H9 (cell line): Measurements from ENCODE around the gene AHDC1. TPM values are rescaled to one million over a fixed set of nuclear protein-coding genes. Genes with fewer than 3 reads are reported as not detected.

Experiments used
- DNase-seq: peaks from one replicate; pipeline ENCODE4 v3.0.0-alpha.2; 2017
- H2AFZ ChIP-seq: one replicate; pipeline ENCODE4 v1.6.1; 2013; ENCODE audit warnings: mild to moderate bottlenecking, low read length, control low read depth, moderate library complexity
- H2AK5ac ChIP-seq: 2 replicates; pipeline ENCODE4 v1.6.1; 2013; ENCODE audit warnings: low read length, control low read depth, mixed read lengths; ENCODE audit not compliant: insufficient read length
- H2BK120ac ChIP-seq: one replicate; pipeline ENCODE4 v1.6.1; 2013; ENCODE audit warnings: low read depth, mild to moderate bottlenecking, low read length, control low read depth, inconsistent platforms; ENCODE audit not compliant: poor library complexity, severe bottlenecking
- H2BK12ac ChIP-seq: 2 replicates; pipeline ENCODE4 v1.6.1; 2013; ENCODE audit warnings: low read length, control low read depth, mixed read lengths, low read depth; ENCODE audit not compliant: insufficient read length
- H2BK15ac ChIP-seq: 2 replicates; pipeline ENCODE4 v1.6.1; 2013; ENCODE audit warnings: low read depth, low read length, control low read depth
- H2BK20ac ChIP-seq: one replicate; pipeline ENCODE4 v1.6.1; 2013; ENCODE audit warnings: low read depth, mild to moderate bottlenecking, low read length, control low read depth, inconsistent platforms; ENCODE audit not compliant: poor library complexity, severe bottlenecking
- H2BK5ac ChIP-seq: 2 replicates; pipeline ENCODE4 v1.6.1; 2013; ENCODE audit warnings: low read length, control low read depth, mixed read lengths; ENCODE audit not compliant: insufficient read length
- H3K14ac ChIP-seq: 2 replicates; pipeline ENCODE4 v1.6.1; 2013; ENCODE audit warnings: low read length, control low read depth; ENCODE audit not compliant: insufficient read depth
- H3K18ac ChIP-seq: 2 replicates; pipeline ENCODE4 v1.6.1; 2013; ENCODE audit warnings: low read depth, mild to moderate bottlenecking, mixed read lengths, low read length, control low read depth; ENCODE audit not compliant: insufficient read length
- H3K23ac ChIP-seq: 2 replicates; pipeline ENCODE4 v1.6.1; 2013; ENCODE audit warnings: low read length, control low read depth, mixed read lengths, low read depth; ENCODE audit not compliant: insufficient read length
- H3K23me2 ChIP-seq: 2 replicates; pipeline ENCODE4 v1.6.1; 2013; ENCODE audit warnings: low read depth, mild to moderate bottlenecking, mixed read lengths, low read length, control low read depth; ENCODE audit not compliant: insufficient read length, poor library complexity, severe bottlenecking
- H3K27ac ChIP-seq: 2 replicates; pipeline ENCODE4 v1.5.1; 2013; ENCODE audit warnings: low read length, control low read depth, mixed read lengths, low read depth; ENCODE audit not compliant: insufficient read length
- H3K27me3 ChIP-seq: 2 replicates; pipeline ENCODE4 v1.6.1; 2013; ENCODE audit warnings: low read length, control low read depth, inconsistent platforms; ENCODE audit not compliant: insufficient read depth
- H3K4ac ChIP-seq: 2 replicates; pipeline ENCODE4 v1.6.1; 2013; ENCODE audit warnings: low read depth, mild to moderate bottlenecking, control low read depth, inconsistent platforms, low read length, moderate library complexity
- H3K4me1 ChIP-seq: 2 replicates; pipeline ENCODE4 v1.6.1; 2013; ENCODE audit warnings: low read length, control low read depth, inconsistent platforms; ENCODE audit not compliant: insufficient read depth
- H3K4me2 ChIP-seq: 2 replicates; pipeline ENCODE4 v1.6.1; 2013; ENCODE audit warnings: low read length, control low read depth, mixed read lengths; ENCODE audit not compliant: insufficient read length, insufficient read depth
- H3K56ac ChIP-seq: 2 replicates; pipeline ENCODE4 v1.6.1; 2013; ENCODE audit warnings: low read depth, mild to moderate bottlenecking, mixed read lengths, low read length, control low read depth; ENCODE audit not compliant: insufficient read length
- H3K79me1 ChIP-seq: 2 replicates; pipeline ENCODE4 v1.6.1; 2013; ENCODE audit warnings: low read depth, mild to moderate bottlenecking, moderate library complexity, low read length, control low read depth, inconsistent platforms; ENCODE audit not compliant: insufficient read depth, poor library complexity, severe bottlenecking
- H3K79me2 ChIP-seq: 2 replicates; pipeline ENCODE4 v1.6.1; 2013; ENCODE audit warnings: low read length, control low read depth, inconsistent platforms; ENCODE audit not compliant: insufficient read depth
- H3K9ac ChIP-seq: 2 replicates; pipeline ENCODE4 v1.6.1; 2013; ENCODE audit warnings: low read length, control low read depth, mixed read lengths; ENCODE audit not compliant: insufficient read length; ENCODE audit errors: extremely low read depth
- H3K9me3 ChIP-seq: one replicate; pipeline ENCODE4 v1.6.1; 2013; ENCODE audit warnings: low read depth, low read length, inconsistent platforms; ENCODE audit not compliant: control insufficient read depth
- H3T11ph ChIP-seq: one replicate; pipeline ENCODE4 v1.6.1; 2013; ENCODE audit warnings: mild to moderate bottlenecking, low read length, control low read depth, inconsistent platforms
- H4K20me1 ChIP-seq: one replicate; pipeline ENCODE4 v1.6.1; 2013; ENCODE audit not compliant: control insufficient read depth, insufficient read length, insufficient read depth
- H4K5ac ChIP-seq: 2 replicates; pipeline ENCODE4 v1.6.1; 2013; ENCODE audit warnings: low read depth, mild to moderate bottlenecking, mixed read lengths, low read length, control low read depth; ENCODE audit not compliant: insufficient read length
- H4K8ac ChIP-seq: replicated peaks from 2 replicates; pipeline ENCODE4 v1.6.1; 2013; ENCODE audit warnings: low read length, control low read depth, mixed read lengths, low read depth; ENCODE audit not compliant: insufficient read length
- H4K91ac ChIP-seq: 2 replicates; pipeline ENCODE4 v1.6.1; 2013; ENCODE audit warnings: low read depth, mild to moderate bottlenecking, moderate library complexity, mixed read lengths, low read length, control low read depth; ENCODE audit not compliant: insufficient read length
- H3K27ac Mint-ChIP-seq, 3 experiments: 2 replicates in 2 of 3; 3 replicates in 1 of 3; pipeline ENCODE4 v1.8.0; 2020 to 2021; ENCODE audit warnings: mixed read lengths in 3 of 3, mild to moderate bottlenecking in 1 of 3, moderate library complexity in 1 of 3
- H3K27me3 Mint-ChIP-seq: 2 replicates; pipeline ENCODE4 v1.8.0; 2021; ENCODE audit warnings: low read depth, mild to moderate bottlenecking, moderate library complexity, mixed read lengths
- H3K36me3 Mint-ChIP-seq, 3 experiments: 2 replicates in 2 of 3; 3 replicates in 1 of 3; pipeline ENCODE4 v1.8.0; 2020 to 2021; ENCODE audit warnings: low read depth in 3 of 3, mixed read lengths in 3 of 3; ENCODE audit not compliant: insufficient read depth in 1 of 3
- H3K4me1 Mint-ChIP-seq, 2 experiments: 2 replicates each; pipeline ENCODE4 v1.8.0; 2020; ENCODE audit warnings: mixed read lengths in 2 of 2
- H3K4me3 Mint-ChIP-seq, 2 experiments: 2 replicates in 1 of 2; 3 replicates in 1 of 2; pipeline ENCODE4 v1.8.0; 2020 to 2021; ENCODE audit warnings: mild to moderate bottlenecking in 2 of 2, mixed read lengths in 2 of 2, moderate library complexity in 1 of 2
- H3K9me3 Mint-ChIP-seq, 2 experiments: 2 replicates in 1 of 2; 3 replicates in 1 of 2; pipeline ENCODE4 v1.8.0; 2020; ENCODE audit warnings: mild to moderate bottlenecking in 2 of 2, mixed read lengths in 2 of 2, moderate library complexity in 1 of 2
- CTCF ChIP-seq: fragments of 200-600 bp; sonication (generic); conservative IDR thresholded peaks from 3 replicates; pipeline ENCODE4 v1.8.0; 2021; ENCODE audit warnings: antibody characterized with exemption, mild to moderate bottlenecking
- WGBS: extraction: QIAGEN DNeasy Blood & Tissue Kit; methylation state at CpG from one replicate; pipeline ENCODE4 v1.1.7; 2013; ENCODE audit warnings: missing lambda C conversion rate, low lambda C conversion rate, mixed read lengths; ENCODE audit not compliant: insufficient read length; ENCODE audit errors: extremely low coverage; 5-methylcytosine and 5-hydroxymethylcytosine counted together
- total RNA-seq: library from RNA; stranded (reverse); gene quantifications from 2 replicates; pipeline ENCODE4 v1.2.1, GENCODE V29; 2021

The AHDC1 gene
- total RNA-seq, 1 experiment from 2014 or later, result 29.4 TPM

DNA sequence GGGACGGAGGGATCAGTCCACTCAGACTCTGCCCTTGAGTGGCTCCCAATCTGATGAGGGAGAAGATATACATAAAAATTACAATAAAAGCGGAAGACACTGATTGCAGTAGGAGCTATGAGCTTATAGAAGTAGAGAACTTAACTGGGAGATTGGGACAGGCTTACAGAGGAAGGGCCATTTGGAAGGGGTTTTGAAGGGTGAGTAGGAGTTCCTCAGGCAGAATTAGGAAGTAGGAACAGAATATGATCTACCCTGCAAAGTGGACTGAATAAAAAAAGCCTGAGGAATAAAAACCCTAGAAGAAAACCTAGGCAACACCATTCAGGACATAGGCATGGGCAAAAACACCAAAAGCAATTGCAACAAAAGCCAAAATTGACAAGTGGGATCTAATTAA lies 104.8 kb downstream of the AHDC1 start:
- H3K4me3 Mint-ChIP-seq, result no peak overlapping the region

More for the DNA sequence above, 104.8 kb downstream of the AHDC1 start:
- Histone ChIP-seq H4K8ac (no peak overlapping the region), H3K23me2 (no peaks in the 10 kb centered on the region), H3K14ac (no peak overlapping the region), H3K4me1 (peaks cover 4% of the 10 kb centered on the region), H3K23ac (no peak overlapping the region), H3K56ac (no peak overlapping the region), H4K20me1 (no peaks in the 10 kb centered on the region), H2BK20ac (no peak overlapping the region), H2BK120ac (no peak overlapping the region), H2BK5ac (no peak overlapping the region), H3K9ac (no peak overlapping the region), H3K27ac (no peak overlapping the region), H2AFZ (no peak overlapping the region), H4K5ac (no peak overlapping the region), H4K91ac (no peak overlapping the region), H3K27me3 (no peaks in the 10 kb centered on the region), H3K79me2 (no peaks in the 10 kb centered on the region), H2BK12ac (no peak overlapping the region), H3K9me3 (no peaks in the 10 kb centered on the region), H2BK15ac (no peak overlapping the region), H3K4ac (no peak overlapping the region), H3K79me1 (no peaks in the 10 kb centered on the region), H3K4me2 (no peak overlapping the region), H3T11ph (no peak overlapping the region), H3K18ac (no peak overlapping the region), H2AK5ac (no peak overlapping the region)
- no peak for DNase-seq
- peaks cover 0 to 1% of the 10 kb centered on the region in 2 experiments; a peak in 2 of 5 replicates for H3K9me3 Mint-ChIP-seq
- 0 out of 7 replicates have a peak, but pooled peaks cover 0 to 3% (median 0%) of the 10 kb centered on the region in 3 experiments for H3K36me3 Mint-ChIP-seq
- TF ChIP-seq CTCF, result no peak
- no peaks in the 10 kb centered on the region; the same call in 1 of the 2 replicates for H3K27me3 Mint-ChIP-seq
- H3K27ac Mint-ChIP-seq, result no peak overlapping the region
- H3K4me1 Mint-ChIP-seq, result peaks cover 15 to 25% of the 10 kb centered on the region in 2 experiments
- no CpG with 5 or more reads among the region's 2 CpGs for WGBS
